OCI-LY1 (cell line): ENCODE data around the gene ANKRD55.

Experiments
- CTCF ChIP-seq: fragments of 200-600 bp; sonication (generic), shearing (Covaris generic); IDR thresholded peaks from 2 replicates; pipeline ENCODE4 v1.5.1; 2017; ENCODE audit warnings: mild to moderate bottlenecking, antibody characterized with exemption, low read length, moderate library complexity, mixed read lengths
- EZH2 ChIP-seq: fragments of 200-600 bp; sonication (generic), shearing (Covaris generic); IDR thresholded peaks from 2 replicates; pipeline ENCODE4 v1.8.0; 2017; ENCODE audit warnings: borderline replicate concordance, mixed run types, mild to moderate bottlenecking, antibody characterized with exemption, low read length, moderate library complexity, mixed read lengths

DNA sequence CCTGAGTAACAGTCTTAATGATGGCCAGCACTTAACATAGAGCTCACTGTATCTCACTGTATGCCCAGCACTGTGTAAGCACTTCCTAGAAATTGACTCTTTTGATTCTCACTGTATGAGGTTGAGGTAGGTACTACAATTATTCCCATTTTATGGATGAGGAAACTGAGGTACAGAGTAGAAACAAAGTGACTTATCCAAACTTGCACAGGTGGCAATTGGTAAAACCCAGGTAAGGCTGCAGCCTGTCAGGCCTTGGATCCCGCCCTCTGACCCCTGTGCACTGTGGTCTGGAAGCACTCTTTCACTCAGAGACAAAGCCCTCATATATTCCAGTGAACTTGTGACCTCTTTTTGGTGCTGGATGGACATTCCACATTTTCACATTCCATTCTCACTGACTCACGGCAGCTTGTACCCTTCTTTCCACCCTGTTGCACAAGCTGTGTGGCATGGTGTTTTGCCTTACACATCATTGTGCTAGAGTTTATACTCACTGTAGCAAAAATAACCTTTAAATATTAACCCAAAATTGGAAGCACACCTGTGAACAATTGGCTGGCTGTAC is 21.7 kb downstream of the ANKRD55 start:
- TF ChIP-seq CTCF (no peak), EZH2 (no peak)
